Stimulated activated CD4-positive, alpha-beta T cell treated with anti-CD3 and anti-CD28 coated beads, Interleukin-1b, Interleukin-23, amount 100 ng/mL, for 4 hours (primary cell): Measurements from ENCODE around the gene RABAC1.

Experiments
- DNase-seq, 2 donors: peaks; one replicate each; pipeline ENCODE4 v3.0.0-alpha.2; 2020; ENCODE audit warnings: low read depth in 2 of 2

The RABAC1 gene

DNA sequence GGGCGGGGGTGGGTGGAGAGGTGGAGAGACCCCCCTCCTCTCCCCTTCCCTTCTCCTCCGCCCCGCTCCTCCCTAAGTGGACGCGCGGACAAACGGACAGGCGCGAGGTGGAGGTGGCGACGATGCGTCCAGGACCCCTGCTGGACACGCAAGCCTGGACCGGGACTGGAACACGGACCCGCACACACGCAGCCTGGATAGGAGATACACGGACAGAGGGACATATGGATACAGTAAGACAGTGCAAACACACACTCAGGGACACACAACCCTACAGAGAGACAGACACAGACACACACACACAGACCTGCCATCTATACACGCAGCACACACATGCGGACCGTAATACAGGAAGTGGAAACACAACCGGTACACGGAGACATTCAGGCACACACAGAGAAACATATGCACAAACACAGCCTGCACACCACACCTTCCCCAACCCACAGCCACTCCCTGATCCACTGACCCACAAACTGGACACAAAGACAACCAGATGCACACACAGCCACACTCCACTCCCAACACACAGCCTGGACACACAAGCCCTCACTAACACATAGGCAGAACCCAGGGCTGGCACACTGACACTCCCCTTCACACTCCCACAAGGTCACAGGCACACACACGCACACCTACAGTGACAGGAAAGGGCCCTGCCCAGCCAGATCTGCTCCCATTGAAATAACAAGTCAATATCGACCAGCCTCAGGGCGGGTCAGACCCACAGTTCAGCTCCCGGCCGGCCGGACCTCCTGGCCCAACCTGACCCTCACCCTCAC lies 30.2 kb downstream of the RABAC1 start:
- DNase-seq, result no peak

DNA sequence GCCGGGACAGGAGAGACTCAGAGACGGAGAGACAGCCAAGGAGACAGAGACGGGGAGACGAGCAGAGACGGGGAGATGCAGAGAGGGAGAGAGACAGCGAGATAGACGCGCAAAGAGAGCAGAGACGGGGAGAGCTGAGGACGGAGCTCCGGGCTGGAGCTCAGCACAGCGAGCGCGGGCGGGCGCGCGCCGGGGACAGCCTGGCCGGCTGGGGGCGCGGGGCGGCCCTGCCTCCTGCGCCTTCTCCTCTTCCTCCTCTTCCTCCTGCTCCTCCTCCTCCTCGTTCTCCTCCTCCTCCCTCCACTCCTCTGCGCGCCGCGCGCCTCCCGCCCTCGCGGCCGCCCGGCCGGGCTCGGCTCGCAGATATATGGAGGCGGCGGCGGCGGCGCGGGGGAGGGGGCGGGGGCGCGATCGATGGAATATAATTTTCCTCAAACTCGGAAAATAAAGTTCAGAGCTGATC lies 30.9 kb downstream of the RABAC1 start, which contains the start of gene ERFL:
TSS of gene ERFL (minus strand) at position 229 of the 463 bp plus-strand sequence. CDS start 15,530 bp downstream, outside the sequence.
- no peak for DNase-seq

DNA sequence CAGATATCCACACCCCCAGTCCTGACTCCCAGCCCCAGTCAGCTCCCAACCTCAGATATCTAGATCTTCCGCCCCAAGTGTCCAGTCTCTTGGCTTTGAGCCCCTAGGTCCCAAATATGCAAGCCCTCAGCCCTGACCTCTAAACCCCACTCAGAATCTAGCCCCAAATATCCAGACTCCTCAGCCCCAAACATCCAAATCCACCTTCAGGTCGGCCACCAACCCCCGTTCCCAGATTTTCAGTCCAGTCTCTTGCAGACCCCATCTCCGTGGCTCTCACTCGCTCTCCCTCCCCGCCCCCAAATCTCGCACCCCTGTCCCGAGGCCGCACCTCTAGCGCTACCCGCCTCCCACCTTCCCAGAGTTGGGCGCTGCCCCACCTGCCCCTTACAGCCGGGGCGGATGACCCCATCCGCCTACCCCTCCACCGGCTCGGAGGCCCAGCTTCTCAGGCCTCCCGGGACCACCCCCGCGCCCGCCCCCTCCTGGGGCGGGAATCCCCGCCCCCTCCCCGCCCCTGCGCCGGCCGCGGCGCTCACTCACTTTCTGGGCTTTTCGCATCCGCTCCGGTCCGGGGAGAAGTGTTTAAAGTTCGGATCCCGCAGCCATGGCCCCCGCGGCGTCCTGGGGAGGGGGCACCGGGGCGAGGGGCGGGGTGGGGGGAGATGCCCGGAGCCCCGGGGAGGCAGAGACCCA lies 31.5 kb downstream of the RABAC1 start:
- no peak for DNase-seq

DNA sequence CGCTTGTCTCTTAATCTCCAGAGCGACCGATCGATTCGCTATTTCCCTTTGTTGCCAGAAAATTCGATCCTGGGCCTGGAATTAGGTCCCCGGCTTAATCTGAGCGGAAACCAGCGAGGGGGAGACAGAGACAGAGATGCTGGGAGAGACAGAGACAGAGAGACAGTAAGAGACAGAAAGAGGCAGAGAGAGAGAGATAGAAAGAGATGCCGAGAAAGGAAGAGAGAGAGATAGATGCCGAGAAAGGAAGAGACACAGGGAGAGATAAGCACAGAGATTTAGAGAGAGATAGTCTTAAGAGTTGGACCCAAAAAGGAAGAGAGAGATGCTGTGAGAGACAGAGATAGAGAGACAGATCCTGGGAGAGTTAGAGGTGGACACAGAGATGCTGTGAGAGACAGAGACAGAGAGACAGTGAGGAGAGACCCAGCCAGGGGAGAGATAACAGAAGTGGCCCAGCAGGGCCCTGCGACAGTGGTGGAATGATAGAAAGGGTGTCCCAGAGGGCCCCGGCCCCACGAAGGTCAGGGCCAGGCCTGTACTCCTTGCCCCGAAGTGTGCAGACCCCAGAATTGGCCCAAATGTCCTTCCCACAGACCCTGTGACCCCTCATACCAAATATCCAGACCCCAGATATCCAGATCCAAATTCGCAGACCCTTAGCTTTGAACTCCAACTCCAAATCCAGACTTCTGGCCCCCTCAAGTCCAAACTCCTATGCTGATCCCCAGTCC lies 32.2 kb downstream of the RABAC1 start:
- DNase-seq, result no peak

DNA sequence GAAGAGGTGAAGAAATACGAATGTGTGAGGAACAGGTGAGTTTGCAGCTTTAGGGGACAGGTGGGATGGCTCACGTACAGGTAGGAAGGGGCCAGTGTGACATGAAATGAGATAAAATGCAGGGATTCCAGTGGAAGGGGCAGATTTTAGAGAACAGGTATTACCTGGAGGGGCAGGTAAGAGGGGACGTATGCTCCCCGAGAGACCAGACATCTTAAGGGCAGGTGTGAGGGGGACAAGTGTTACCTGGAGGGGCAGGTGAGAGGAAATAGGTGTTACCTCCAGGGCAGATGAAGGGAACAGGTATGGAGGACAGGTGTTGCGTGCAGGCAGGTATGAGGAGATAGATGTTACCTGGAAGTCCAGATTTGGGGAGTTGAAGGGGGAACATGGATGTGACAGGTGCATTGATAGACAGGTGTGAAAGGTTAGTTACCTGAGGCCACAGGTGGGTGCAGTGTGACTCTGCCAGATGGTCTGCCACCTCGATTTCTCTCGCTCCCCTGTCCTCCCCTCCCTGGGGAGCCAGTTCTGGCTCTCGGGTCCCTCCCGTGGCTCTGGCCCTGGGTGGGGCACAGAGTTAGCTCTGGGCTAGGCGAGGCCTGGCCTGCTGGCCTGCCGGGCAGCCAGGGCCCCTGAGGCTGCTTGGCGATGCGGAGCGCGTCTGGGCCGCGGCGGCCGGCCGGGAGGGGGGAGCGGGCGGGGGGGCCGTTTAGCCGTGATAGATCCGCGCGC lies 32.9 kb downstream of the RABAC1 start:
- no peak for DNase-seq

DNA sequence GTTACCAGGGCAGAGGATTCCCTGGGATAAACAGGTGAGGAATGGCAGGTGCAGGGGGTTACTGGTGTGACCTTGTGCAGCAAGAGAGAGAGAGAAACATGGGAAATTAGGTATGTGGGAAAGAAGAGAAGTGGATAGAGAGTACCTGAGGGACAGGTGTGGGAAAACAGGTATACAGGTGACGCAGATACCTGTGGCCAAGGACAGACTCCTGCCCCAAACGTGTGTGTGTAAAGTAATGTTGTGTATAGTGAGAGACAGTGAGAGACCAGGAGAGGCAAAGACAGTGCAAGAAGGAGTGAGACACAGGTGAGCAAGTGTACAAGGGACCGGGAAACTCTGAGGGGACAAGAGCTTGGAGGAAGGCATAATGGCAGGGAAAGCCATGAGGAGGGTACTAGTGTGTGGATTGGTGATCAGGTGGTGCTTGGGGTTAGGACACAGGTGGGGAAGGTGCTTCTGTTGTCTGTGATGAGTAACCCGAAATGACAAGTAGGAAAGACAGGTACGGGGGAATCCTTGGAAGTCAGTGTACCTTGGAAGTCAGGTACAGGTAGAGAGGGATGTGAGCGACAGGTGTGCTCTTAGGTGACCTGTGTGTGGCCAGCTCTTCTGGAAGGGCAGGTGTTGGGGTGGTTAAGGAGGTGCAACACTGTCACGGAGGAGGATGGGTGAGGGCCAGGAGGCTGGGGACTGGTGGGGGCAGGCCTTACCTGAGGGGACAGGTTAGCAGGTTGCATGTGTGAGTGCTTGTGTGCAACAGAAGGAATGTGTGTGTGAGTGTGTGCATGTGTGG lies 33.7 kb downstream of the RABAC1 start:
- no peak for DNase-seq

DNA sequence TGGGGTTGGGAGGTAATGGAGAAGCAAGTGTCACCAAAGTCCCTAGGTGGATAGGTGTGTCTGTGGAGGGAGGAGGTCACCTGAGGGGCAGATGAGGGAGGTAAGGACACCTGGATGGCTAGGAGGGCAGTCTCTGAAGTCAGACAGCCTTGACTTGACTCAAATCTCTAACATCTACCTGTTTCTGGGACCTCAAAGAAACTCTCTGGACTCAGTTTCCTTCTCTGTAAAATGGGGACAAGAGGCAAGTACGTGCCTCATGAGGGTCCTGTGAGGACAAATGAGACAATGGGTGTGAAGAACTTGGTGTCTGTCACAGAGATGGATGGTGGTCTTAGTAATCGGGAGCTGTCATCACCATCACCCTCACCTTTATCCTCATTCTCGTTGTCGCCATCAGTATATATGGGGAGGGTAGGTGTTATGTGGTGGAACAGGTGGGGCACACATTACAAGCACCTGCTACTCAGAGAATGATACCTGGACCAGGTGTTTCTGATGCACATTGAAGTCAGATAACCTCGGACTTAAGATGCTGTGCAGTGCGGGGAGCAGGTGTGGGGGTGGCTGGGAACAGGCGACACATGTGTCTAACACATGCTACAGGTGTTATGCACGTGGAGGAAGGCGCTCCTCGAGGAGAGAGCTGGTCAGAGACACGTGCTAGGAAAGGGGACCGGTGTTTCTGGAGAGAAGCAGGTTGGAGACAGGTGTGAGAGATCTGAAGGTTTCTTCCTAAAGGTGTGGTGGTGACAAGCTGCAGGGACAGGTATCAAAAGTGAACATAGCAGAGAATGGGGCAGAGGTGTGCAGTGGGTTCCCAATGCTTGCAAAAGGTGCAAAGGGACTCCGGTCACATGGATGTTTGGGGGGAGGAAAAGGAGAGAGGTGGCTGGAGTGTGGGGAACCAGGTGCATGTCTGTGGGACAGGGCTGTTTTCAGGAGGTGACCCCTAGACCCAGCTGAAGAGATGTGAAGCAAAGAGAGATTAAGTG lies 34.7 kb downstream of the RABAC1 start:
- no peak for DNase-seq

DNA sequence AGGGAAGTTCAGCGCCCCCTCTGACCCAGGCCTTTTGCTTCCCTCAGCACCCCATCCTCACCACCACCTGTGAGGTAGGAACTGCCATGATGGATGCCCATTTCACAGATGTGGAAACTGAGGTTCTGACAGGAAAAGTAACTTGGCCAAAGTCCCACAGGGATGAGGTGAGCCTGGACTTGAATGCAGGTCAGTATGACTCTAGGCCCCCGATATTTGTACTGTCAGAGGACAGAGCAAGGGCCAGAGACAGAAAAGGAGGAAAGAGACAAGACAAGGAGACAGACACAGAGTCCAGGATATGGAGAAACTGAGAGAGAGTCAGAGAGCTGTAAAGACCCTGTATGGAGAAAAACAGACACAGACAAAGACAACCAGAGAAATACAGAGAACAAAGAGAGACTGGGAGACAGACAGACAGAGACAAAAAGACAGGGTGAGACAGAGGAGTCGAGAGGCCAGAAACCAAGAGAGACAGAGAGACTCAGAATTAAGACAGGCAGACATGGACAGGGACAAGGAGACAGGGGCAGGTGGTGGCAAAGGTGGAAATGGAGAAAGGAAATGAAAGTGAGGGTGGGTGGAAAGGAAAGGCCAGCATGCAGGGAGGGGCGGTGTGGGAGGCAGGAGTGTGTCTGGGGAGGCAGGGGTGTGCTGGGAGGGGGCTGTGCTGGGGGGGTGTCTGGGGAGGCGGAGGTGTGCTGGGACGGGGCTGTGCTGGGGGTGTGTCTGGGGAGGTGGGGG lies 35.9 kb downstream of the RABAC1 start:
- no peak for DNase-seq

DNA sequence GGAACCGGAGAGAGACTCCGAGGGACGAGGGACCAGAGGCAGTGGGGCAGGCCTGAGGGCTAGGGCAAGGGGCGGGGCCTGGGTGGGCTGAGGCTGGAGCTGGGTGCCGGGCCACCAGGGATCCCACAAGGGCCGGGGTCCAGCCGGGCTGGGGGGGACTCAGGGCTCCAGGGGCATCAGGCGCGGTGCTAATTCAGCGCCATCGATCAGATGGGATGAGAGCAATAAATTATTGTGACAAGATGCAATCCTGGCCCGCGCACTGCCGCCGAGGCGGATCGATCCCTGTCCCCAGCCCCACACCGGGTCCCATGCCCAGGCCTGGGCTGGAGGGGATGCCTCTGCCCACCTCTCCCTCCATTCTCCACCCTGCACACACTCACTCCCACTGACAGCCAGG lies 36.5 kb downstream of the RABAC1 start:
- no peak for DNase-seq

DNA sequence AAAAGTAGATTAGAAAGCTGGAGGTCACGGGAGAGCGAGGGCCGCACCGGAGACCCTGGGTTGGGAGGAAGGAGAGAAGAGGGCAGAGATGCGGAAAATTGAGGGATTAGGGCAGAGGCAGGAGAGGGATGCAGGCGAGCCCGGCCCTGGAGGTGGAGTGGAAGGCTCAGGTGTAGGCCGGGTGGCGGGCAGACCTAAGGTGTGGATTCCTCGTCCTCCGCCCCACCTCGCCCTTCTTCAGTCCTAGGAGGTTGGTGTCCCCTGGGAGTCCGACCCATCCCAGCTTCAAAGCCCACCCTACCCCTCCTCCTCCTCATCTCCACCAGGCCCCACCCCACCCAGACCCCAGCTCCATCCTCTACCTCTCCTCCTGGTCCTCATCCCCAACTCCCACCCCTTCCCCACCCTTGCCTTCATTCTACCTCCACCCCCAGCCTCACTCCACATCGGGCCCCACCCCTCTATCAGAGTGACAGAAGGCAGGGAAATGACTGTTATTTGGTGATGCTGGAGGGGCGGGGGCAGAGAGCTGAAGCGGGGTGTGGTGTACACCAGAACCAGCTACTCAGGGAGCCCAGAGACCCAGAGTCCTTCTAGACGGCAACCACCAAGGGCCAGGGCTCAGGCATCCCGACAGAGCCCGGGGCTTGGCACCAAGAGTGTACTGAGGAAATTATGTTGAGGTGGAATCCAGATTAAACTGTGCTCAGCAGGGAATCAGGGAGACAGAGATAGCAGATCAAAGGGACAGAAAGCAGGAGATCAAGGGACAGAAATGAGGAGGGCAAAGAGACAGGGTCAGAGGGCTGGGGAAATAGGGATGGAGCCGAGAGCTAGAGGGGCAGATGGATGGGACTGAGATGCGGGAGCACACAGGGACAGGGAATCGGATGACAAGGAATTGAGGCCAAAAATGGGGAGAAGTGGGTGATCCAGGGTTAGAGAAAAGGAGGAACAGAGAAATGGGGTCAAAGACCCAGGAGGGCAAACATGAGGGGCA lies 37.2 kb downstream of the RABAC1 start:
- DNase-seq, result no peak

DNA sequence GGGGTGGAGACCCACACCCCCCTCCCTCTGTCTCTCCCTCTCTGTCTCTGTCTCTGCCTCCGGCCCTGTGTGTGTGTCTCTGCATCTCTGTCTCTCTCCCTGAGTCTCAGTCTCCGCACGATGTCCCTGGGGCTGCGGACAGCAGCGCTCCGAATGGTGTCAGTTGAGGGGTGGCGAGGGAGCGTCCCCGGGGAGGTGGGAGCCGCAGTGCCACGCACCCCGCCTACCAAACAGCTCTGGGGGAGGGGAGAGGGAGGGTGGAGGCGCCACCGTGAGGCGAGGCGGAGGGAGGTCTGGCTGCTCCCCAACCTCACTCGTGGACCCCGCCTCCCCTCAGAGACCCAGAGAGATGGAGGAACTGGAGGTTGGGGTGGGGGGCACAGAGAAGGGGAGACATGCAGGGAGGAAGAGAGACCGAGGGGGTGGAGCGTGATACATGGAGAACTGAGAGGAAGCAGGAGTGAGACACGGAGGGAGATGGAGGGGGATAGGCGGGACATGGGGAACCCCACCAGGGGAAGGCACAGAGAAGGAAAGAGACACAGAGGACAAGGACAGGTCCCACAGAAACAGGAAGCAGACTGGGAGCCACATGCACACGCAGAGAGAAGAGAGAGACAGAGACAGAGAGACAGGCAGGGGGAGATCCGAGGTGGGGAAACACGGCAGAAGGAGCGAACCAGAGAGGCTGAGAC lies 38.1 kb downstream of the RABAC1 start:
- no peak for DNase-seq

DNA sequence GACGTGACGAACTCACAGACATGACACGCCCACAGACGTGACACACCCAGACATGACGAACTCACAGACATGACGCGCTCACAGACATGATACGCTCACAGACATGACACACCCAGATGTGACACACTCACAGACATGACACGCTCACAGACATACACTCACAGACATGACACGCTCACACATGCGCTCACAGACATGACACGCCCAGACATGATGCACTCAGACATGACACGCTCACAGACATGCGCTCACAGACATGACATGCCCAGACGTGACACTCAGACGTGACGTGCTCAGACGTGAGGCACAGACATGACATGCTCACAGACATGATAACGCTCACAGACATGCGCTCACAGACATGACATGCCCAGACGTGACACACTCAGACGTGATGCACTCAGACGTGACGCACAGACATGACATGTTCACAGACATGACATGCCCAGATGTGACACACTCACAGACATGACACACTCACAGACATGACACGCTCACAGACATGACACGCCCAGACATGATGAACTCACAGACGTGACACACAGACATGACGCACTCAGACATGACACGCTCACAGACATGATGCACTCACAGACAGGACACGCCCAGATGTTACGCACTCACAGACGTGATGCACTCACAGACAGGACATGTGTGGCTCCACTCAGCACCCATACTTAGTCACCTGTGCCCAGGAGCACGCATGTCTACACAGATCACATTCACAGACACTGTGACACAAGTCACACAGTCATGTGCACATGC lies 39.0 kb downstream of the RABAC1 start:
- no peak for DNase-seq

DNA sequence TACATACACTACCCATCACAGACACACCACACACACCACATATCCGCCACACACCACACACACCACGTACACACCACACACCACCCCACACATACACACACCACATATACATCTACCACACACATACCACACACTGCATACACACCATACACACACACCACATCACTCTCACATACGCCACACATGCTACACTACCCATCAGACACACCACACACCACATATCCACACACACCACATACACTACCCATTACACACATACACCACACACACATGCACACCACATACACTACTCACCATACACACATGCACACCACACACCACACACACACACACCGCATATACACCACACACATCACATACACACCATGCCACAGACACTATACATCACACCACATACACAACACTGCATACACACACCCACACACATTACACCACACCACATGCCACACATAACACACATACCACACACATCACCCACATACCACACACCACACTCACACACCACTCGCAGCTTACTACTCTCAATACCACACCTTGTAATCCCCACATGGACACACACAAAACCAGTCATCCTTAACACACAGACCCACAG lies 40.4 kb downstream of the RABAC1 start:
- DNase-seq, result no peak

DNA sequence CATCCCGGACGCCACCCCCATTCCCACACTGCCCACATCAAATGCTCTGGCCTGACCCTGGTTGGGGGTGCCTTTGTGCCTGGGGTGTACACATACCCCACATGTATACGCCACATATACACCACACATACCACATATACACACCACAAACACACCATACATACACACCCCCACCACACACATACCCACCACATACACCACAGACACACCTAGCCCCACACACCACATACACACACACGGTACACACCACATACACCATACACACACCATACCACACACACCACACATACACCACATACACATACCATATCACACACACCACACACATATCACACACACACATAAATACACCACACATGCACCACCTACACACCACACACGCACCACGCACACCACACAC lies 41.0 kb downstream of the RABAC1 start:
- DNase-seq, result no peak

DNA sequence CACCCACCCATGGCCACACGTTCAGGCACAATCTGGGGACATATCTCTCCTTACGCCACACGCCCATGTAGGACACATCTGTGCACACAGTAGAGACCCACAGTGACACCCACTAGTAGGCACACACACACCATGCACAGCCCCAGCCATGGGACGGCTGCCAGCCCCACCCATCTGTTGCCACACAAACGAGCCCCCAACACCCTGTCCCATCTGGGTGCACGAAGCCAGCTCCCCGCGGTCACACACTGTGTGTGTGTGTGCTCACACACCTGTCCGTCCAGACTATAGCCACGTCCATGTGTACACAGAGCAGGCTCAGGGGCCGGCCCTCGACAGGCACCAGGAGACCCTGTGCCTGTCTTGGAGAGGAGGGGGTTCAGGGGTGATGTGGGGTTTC lies 41.4 kb downstream of the RABAC1 start:
- DNase-seq, result no peak
